ENCODE measurements around the gene PCF11. TPM values are rescaled to one million over a fixed set of nuclear protein-coding genes. Genes with fewer than 3 reads are reported as not detected.
A peak's percentile ranks its signal among the peaks of the same experiment; 100 is the strongest.
"Not testable (repeated sequence)": the region's sequence is repeated elsewhere in the genome, so short reads cannot be mapped to it uniquely, and the experiment has no call there.

Gene PCF11
- total RNA-seq, 1 donor from 2014 or later: 25.3 TPM

DNA sequence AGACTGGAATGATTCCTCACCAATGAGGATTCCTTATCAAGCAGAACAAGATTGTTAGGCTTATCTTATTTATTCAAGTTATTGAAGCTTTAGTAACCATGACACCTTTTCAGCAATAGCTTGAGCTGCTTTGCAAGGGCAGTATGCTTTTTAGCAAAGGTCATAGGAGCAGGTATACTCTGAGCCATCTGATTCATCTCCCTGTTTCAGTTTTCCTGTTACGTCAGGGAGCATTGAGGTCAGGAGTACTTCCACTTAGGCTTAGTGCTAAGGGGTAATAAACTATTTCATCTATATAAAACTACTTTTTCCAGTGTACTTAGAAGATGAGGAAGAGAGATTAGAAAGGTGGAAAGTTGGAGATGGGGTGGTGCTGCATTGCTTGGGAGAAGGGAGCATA, 18.9 kb downstream of the PCF11 start:
- ATAC-seq (ENCODE audit: poor library complexity) (no peak), DNase-seq (no peak)
- intact Hi-C loops (cut with DNase I): no loop called here

DNA sequence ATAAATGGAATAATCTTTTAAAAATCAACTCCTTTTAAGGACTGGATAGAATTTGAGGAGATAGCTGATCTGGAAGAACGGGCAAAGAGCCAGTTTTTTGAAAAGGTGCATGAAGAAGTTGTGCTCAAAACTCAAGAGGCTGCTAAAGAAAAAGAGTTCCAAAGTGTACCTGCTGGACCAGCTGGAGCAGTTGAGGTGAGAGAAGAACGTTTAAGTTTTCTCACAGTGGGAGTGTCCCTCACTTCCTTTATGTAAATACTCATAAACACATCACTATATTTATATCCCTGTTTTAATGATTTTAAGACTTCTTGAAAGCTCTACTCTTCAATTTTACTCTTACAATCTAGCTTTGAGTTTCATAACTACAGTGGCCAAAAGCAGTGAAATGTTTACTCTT, 24.9 kb downstream of the PCF11 start:
- DNase-seq (no peak), ATAC-seq (ENCODE audit: poor library complexity) (no peak)
- intact Hi-C loops (cut with DNase I): no loop called here

DNA sequence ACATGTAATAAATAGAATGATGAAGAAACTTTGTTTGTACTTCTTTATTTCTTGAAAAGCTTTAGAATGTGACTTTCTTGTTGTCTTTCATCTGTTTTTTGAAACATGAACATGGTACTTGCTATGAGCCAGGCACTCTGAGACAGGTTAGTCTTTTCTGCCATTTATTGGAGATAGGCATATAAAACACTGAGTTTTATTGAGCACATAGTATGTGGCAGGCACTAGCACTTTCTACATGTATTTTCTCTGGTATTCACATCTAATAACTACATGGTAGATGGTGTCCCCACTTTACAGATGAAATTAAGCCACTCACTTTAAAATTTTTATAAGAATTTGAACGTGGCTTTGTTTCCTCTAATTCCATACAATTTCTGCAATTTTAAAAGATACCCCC, 28.8 kb downstream of the PCF11 start:
- ATAC-seq (ENCODE audit: poor library complexity) (no peak), DNase-seq (no peak)
- intact Hi-C loops (cut with DNase I): no loop called here

DNA sequence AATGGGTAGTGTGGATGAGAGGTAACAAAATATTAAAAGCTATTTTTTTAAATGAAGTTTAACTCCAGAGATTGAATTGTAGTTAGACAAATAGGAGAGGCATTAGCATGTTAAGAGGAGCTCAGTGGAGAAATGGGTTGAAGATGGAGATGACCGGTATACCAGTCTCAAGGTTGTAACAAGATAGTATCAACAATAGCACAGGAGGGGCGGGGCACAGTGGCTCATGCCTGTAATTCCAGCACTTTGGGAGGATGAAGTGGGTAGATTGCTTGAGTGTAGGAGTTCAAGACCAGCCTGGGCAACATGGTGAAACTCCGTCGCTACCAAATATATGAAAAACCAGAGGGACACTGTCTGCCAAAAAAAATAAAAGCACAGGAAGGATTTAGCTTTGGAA, 30.5 kb downstream of the PCF11 start:
- DNase-seq (no peak), ATAC-seq (ENCODE audit: poor library complexity) (no peak)
- intact Hi-C loops (cut with DNase I): no loop called here

DNA sequence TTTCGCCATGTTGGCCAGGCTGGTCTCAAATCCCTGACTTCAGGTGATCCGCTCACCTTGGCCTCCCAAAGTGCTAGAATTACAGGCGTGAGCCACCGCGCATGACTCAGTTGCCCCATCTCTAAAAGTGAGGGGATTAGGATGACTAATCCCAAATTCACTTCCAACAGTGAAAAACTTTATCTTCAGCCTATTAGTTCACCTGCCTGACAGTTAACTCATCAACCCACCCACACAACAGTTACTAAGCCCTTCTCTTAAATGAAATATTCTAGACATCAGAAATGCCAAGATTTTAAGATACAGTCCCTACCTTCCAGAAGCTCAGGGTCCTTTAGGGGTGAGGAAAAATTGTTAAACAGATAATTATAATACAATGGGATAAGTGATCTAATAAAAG, 34.6 kb downstream of the PCF11 start:
- no peak for ATAC-seq (ENCODE audit: poor library complexity)
- DNase-seq: no peak
- intact Hi-C loops (cut with DNase I): no loop called here

DNA sequence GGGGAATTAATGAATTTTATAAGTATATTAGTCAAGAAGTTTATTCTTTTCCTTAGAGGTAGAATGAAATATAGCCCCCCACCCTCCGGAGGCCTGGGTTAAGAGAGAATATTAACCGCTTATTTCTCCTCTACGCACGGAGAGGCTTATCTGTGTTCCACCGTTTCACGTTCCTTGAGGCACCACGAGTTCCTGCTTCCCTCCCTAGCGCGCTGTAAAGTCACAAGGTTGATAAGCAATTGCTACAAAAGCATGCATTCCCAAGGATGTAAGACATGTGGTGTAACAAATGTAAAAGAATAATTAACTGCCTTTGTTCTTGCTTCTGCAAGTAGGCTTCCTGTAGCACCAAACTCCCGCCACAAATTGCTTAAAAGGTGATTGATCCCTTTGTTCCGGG, 35.1 kb downstream of the PCF11 start:
- no peak for DNase-seq
- ATAC-seq (ENCODE audit: poor library complexity): no peak
- intact Hi-C loops (cut with DNase I): no loop called here

DNA sequence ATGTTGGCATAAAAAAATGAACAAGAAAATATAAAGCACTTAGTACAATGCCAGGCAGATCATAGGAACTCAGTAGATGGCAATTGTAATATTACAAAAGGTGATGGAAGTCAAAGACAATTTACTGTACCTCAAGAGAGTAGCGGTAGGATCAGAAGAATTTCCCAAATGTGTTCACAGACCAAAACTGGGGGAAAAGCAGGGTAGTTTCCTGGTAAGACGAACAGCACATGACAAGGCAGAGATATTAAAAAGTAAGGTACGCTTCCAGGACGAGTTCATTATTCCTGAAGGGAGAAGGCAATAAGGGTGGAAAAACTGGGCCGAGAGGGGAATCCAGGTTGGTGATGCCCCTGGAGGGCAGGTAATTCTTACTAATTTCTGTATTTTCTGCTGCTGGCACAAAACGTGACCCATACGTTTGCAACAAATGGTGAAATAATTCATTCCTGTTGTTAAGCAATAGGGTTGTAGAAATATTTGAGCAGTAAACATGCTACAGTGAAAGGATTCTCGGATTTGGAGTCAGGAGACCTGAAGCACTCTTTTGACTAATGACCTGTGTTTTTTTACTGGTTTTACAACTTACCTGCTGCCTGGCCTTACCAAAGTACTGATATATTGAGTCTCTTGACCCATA, 35.8 kb downstream of the PCF11 start:
- ATAC-seq (ENCODE audit: poor library complexity) (no peak), DNase-seq (no peak)
- intact Hi-C loops (cut with DNase I): no loop called here

DNA sequence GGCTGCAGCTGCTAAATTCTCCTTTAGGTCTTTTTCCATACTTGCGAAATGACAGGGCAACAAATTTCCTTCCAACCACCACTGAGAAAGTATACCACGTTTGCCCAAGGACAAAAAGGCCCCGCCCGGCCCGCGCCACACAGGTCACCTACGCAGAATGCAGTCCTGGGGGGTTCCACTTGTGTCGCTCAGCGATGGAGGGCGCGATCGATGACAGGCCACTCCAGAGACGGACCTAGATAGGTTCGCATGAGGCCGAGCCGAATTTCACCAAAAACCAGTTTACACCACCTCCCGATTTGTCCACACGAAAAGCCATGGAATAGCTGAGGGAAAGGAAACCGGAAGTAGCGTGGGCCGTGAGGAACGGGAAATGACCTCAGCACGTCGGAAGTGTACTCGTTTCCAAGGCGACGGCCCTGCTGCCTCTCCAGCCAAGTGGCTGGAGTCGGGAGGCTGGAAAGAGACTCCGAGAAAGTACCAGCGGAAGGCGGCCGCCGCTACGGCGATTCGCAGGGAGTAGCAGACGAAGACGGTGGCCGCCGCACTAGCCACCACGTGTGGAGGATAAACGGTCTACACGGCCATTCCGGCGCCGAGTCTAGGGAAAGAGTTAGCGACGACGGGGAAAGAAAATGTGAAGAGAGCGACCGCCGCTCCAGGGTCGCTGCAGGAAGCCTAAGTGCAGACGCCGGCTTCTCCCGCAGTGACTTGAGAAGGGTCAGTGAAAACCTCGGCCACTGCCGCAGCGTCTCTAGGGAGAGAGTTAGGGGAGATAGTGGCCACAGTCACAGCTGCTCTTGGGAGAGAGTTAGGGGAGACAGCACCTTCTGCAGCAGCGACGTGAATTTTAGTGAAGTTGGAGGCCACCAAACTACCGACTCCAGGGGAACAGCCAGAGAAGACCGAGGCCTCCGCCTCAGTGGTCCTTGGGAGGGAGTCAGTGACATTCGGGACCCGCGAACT, 36.7 kb downstream of the PCF11 start, which contains the start of gene ANKRD42:
Gene ANKRD42, plus strand, starts transcription at position 398 of the 966 bp plus-strand sequence. CDS start 959 bp downstream, outside the sequence.
- ATAC-seq (ENCODE audit: poor library complexity): peak; percentile 98
- intact Hi-C loops (cut with DNase I): no loop called here
- DNase-seq: peak; percentile 94

DNA sequence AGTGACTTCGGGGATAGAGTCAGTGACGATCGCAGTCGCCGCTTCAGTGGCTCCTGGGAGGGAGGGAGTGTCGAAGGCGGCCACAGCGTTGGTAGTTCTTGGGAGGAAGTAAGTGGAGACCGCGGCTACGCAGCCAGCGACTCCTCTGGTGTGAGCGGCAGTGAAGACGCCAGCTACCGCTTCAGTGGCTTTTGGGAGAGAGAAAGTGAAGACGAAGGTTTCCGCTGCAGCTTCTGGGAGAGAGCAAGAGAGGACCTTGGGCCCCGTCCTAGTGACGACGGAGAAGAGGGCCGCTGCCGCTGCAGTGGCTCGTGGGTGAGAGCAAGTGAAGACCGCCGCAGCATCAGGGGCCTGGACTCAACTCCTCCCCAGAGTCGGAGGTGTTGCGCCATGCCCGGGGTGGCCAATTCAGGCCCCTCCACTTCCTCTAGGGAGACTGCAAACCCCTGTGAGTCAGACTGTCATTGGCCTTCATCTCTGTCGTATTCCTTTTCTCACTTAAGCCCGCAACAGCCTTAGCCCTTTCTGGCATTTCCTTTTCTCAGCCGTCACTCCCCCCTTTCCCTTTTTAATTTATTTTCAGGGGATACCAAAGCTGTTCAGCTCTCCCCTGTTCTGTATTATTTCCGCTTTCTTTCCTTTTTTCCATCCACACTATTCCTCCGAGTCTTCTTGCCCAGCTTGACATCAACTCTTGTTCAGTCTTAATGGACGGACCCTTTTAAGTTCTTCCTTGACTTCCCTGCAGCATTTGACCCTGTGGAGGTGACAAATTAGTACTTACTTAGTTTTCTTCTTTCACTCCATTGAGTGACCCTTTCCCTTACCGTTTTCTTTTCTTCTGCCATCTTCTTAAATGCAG, 37.6 kb downstream of the PCF11 start:
- ATAC-seq (ENCODE audit: poor library complexity) (peak; percentile 70), DNase-seq (peak; percentile 81)
- intact Hi-C loops (cut with DNase I): no loop called here

DNA sequence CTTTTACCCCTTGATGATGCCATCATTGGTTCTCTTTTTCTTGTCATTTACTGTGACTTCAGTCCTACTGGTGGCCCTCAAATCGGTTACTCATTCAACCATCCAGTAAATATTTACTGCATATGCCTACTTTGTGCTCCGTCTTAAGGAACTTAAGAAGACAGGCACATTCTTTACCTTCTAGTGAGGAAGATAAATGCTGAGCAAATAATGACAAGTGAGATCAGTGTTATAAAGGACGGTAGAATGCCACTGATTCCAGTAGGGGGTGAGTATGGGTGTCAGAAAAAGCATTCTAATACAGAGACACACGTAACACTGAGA, 38.2 kb downstream of the PCF11 start:
- DNase-seq (no peak), ATAC-seq (ENCODE audit: poor library complexity) (no peak)
- intact Hi-C loops (cut with DNase I): no loop called here

DNA sequence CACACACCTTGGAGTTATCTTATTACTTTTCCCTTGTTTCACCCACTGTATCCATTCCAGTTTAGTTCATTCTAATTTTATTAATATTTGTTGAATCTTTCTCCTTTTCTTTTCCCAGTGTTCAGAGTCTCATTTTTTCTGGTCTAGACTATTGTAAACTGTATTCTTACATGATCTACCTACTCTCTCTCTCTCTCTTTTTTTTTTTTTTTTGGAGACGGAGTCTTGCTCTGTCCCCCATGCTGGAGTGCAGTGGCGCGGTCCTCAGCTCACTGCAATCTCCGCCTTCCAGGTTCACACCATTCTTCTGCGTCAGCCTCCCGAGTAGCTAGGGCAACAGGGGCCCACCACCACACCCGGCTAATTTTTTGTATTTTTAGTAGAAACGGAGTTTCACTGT, 38.7 kb downstream of the PCF11 start:
- ATAC-seq (ENCODE audit: poor library complexity) (no peak), DNase-seq (no peak)
- intact Hi-C loops (cut with DNase I): no loop called here

DNA sequence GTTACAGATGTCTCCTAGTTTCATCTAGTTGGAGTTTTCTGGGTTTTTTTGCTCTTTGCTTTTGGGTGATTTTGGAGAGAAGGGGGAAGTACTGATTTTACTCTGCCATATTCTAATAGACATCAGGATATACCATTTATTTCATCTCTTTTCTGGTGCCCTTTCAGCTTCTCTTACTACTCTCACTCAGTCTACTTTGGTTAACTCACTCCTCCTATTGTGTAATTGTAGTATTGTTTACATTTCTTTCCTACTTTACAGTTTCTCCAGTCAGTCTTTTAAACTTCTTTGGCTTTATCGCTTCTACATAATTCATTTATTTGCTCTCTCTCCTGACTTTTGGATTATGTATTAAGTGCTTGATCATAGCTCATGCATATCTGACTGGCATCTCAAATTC, 43.1 kb downstream of the PCF11 start:
- ATAC-seq (ENCODE audit: poor library complexity): no peak
- intact Hi-C loops (cut with DNase I): no loop called here
- no peak for DNase-seq

DNA sequence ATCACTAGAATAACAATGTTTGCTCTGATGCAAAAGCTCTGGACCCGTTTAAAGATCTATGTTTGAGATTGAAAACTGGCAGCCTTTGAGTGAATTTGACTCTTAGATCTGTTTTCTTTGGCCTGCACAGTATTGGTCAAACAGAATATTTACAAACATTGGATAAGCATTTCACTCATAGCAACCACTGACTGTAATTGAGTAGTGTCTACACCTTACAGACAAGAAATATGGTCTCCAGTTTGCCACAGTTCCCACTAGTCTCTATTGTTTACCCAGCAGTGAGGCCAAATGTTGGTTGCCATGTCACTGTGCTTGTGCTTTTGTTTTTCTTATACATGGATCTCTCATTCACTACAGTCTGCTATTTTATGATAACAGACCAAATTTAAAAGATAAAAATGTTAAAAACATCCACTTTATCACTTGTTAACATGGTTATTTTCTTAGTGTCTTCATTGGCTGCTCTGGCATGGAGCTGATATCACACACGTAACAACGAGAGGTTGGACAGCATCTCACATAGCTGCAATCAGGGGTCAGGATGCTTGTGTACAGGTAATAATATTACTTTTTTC, 48.8 kb downstream of the PCF11 start:
- no peak for ATAC-seq (ENCODE audit: poor library complexity)
- no peak for DNase-seq
- intact Hi-C loops (cut with DNase I): no loop called here

DNA sequence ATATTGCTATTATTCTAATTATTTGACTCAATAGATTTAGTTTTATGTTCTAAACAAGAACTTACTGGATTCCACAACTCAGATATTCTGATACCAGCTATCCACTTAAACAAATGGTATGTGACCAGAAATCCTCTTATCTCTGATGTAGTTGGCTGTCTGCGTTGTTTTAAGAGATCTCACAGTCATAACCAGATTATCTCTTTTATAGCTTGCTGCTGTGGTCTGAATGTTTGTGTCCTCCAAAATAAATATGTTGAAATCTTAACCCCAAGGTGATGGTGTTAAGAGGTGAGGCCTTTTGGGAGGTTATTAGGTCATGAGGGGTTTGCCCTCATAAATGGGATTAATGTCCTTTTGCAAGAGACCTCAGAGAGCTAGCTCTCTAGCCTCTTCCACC, 49.3 kb downstream of the PCF11 start:
- no peak for ATAC-seq (ENCODE audit: poor library complexity)

DNA sequence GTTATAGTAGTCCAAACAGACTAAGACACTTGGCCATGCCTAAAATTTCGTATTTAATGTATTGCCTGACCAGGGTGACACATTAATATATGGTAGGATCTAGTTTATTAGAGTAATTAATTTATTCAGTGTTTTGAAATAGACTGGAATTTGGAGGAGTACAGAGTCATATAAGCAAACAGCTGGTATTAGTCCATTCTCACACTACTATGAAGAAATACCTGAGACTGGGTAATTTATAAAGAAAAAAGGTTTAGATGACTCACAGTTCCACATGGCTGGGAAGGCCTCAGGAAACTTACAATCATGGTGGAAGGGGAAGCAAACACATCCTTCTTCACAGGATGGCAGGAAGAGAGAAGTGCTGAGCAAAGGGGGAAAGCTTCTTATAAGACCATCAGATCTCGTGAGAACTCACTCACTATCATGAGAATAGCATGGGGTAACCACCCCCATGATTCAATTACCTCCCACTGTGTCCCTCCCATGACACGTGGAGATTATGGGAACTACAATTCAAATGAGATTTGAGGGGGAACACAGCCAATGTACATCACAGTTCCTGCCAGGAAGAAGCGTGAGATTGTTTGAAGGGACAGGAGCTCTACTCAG, 49.9 kb downstream of the PCF11 start:
- DNase-seq; intact Hi-C loops (cut with DNase I); ATAC-seq (ENCODE audit: poor library complexity): not testable (repeated sequence)

More for the DNA sequence above, 49.3 kb downstream of the PCF11 start:
- DNase-seq: no peak
- intact Hi-C loops (cut with DNase I): no loop called here

DNA sequence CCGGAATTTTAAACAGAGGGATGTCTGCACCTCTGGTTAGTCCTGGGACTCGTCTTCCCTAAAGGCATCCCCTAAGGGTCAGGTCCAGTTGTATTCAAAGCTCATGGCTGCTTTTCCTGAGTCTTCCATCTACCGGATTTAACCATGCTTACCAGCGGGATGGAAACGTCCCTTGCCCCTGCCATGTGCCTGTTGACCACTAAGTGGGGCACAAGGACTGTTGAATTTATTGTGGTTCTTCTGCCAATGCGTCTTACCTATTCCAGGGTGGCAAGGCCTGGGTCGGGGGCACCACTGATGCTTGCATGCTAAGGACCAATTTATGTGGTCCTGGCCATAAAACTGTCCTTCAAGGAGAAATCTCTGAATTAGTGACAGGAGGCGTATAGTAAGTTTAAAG, 62.2 kb downstream of the PCF11 start:
- DNase-seq (no peak), ATAC-seq (ENCODE audit: poor library complexity) (no peak)
- intact Hi-C loops (cut with DNase I): no loop called here

DNA sequence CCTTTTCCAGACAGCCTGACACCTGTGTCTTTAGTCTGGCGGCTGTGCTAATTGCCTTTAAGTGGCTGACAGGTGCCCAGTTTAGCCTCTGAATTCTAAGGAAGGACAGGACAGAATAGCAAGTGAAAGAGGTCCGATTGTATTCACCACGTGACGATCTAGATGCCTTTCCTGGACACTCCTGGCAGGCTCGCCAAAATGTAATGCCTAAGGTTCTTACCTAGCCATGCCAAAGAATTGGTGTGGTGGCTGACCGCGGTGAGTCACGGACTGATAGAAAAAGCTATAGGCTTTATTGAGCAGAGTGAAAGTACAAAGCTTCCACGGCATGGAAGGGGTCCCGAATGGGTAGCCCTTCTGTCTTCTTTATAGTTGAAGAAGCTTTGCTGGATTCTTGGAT, 63.3 kb downstream of the PCF11 start:
- DNase-seq (no peak), ATAC-seq (ENCODE audit: poor library complexity) (no peak)
- intact Hi-C loops (cut with DNase I): no loop called here

DNA sequence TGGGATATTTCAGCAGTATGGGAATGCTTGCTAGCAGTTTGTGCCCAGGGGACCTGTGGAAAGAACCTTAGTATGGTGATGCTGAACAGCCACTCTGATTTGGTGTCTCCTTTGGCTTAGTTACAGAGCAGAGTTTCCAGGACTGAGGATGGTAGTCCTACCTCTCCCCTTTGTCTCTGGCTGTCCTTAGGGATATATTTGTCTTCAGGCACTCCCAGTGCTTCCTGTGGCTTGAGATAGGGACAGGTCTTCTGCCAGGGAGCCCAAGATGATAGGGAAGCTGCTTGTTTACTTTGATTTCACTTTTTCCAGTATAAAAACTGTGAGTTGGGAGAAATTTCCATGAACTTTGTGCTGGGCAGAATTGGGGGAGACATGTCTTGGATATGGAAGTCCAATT, 64.8 kb downstream of the PCF11 start:
- intact Hi-C loops (cut with DNase I): no loop called here
- ATAC-seq (ENCODE audit: poor library complexity) (no peak), DNase-seq (no peak)

DNA sequence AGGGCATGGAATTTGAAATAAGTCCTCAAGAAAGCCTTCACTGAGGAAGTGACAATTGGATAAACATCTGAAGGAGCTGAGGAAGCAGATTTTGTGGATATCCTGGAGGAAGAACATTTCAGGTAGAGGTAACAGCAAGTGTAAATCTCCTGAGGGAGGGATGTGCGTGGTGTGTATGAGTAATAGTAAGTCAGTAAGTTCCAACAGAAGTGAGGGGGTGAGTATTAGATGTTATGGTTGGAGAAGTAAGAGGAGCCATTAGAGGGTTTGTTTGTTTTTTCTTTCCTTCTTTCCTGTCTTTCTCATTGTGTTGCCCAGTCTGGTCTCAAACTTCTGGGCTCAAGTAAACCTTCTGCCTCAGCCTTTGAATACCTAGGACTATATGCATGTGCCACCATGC, 65.6 kb downstream of the PCF11 start:
- intact Hi-C loops (cut with DNase I): no loop called here
- DNase-seq: no peak
- no peak for ATAC-seq (ENCODE audit: poor library complexity)
